PC-3 (cell line): Measurements from ENCODE around the gene PTGES2. TPM values are rescaled to one million over a fixed set of nuclear protein-coding genes. Genes with fewer than 3 reads are reported as not detected.
"Not testable (repeated sequence)": the region's sequence is repeated elsewhere in the genome, so short reads cannot be mapped to it uniquely, and the experiment has no call there.

Source experiments
- ATAC-seq: fragments of 200-7000 bp; cut with Tn5 transposase; 2 replicates; pipeline ENCODE4 v1.9.1; 2020; ENCODE audit warnings: mild to moderate bottlenecking, moderate library complexity
- BruUV-seq: library from RNA; stranded (reverse); fragments of 400-500 nt; replicated peaks from 2 replicates; lab custom pipeline; 2021; lab: Mats Ljungman, UMichigan
- CTCF ChIA-PET: fragments of 300-600 bp; sonication (Branson Sonifier 250); formaldehyde crosslinking; loops from one replicate; lab custom pipeline; 2022; ENCODE audit warnings: antibody characterized with exemption; lab: Charles Lee
- POLR2A ChIA-PET: fragments of 300-600 bp; sonication (Branson Sonifier 250); formaldehyde crosslinking; loops from one replicate; lab custom pipeline; 2022; ENCODE audit warnings: antibody characterized with exemption; ENCODE audit not compliant: unreplicated experiment; lab: Charles Lee
- DNase-seq: peaks from one replicate; pipeline ENCODE4 v3.0.0-alpha.2; 2015
- H2AFZ ChIP-seq: fragments of 300-600 bp; sonication (generic); 2 replicates; pipeline ENCODE4 v1.6.0; 2016; ENCODE audit warnings: antibody characterized with exemption, low read length
- H3F3A ChIP-seq: fragments of 300-600 bp; sonication (generic); one replicate; pipeline ENCODE4 v1.6.0; 2017; ENCODE audit warnings: antibody characterized with exemption, low read length, control low read depth, mild to moderate bottlenecking; ENCODE audit not compliant: unreplicated experiment
- H3K27ac ChIP-seq: fragments of 300-600 bp; sonication (generic); 2 replicates; pipeline ENCODE4 v1.5.1; 2016; ENCODE audit warnings: mild to moderate bottlenecking, low read length
- H3K27me3 ChIP-seq: fragments of 300-600 bp; sonication (generic); 2 replicates; pipeline ENCODE4 v1.6.1; 2016; ENCODE audit warnings: low read length, mixed read lengths
- H3K36me3 ChIP-seq: fragments of 300-600 bp; sonication (generic); 2 replicates; pipeline ENCODE4 v1.6.1; 2016; ENCODE audit warnings: low read depth, mixed run types, low read length, mixed read lengths
- H3K4me1 ChIP-seq: fragments of 300-600 bp; sonication (generic); 2 replicates; pipeline ENCODE4 v1.5.1; 2016; ENCODE audit warnings: low read length; ENCODE audit not compliant: insufficient read depth
- H3K4me2 ChIP-seq: fragments of 300-600 bp; sonication (generic); 2 replicates; pipeline ENCODE4 v1.6.0; 2016; ENCODE audit warnings: low read length
- H3K4me3 ChIP-seq: fragments of 300-600 bp; sonication (generic); 2 replicates; pipeline ENCODE4 v1.5.1; 2016; ENCODE audit warnings: mild to moderate bottlenecking, low read length, mixed read lengths
- H3K79me2 ChIP-seq: fragments of 300-600 bp; sonication (generic); 2 replicates; pipeline ENCODE4 v1.6.1; 2017; ENCODE audit warnings: low read length, mixed read lengths
- H3K9ac ChIP-seq: fragments of 300-600 bp; sonication (generic); 2 replicates; pipeline ENCODE4 v1.6.0; 2016; ENCODE audit warnings: mild to moderate bottlenecking, low read length
- H3K9me2 ChIP-seq: fragments of 300-600 bp; sonication (generic); replicated peaks from 2 replicates; pipeline ENCODE4 v1.6.1; 2016; ENCODE audit warnings: mixed run types, low read length, mixed read lengths
- H3K9me3 ChIP-seq: fragments of 300-600 bp; sonication (generic); 2 replicates; pipeline ENCODE4 v1.6.1; 2016; ENCODE audit warnings: low read length, mixed read lengths
- H4K20me1 ChIP-seq: fragments of 300-600 bp; sonication (generic); 2 replicates; pipeline ENCODE4 v1.6.1; 2016; ENCODE audit warnings: low read length, mixed read lengths
- CTCF ChIP-seq: fragments of 300-600 bp; sonication (generic); conservative IDR thresholded peaks from 2 replicates; pipeline ENCODE4 v1.5.1; 2017; ENCODE audit warnings: antibody characterized with exemption, low read depth, mild to moderate bottlenecking, low read length
- EZH2 ChIP-seq: fragments of 300-600 bp; sonication (generic); IDR thresholded peaks from one replicate; pipeline ENCODE4 v1.6.1; 2017; ENCODE audit warnings: antibody characterized with exemption, mild to moderate bottlenecking, low read length; ENCODE audit not compliant: unreplicated experiment
- EZH2phosphoT487 ChIP-seq: fragments of 300-600 bp; sonication (generic); IDR thresholded peaks from 2 replicates; pipeline ENCODE4 v1.6.1; 2018; ENCODE audit warnings: mild to moderate bottlenecking, antibody characterized with exemption, low read length, borderline replicate concordance
- intact Hi-C: fragments of 100-400 bp; cut with micrococcal nuclease; formaldehyde crosslinking; loops from 2 replicates; pipeline ENCODE4 v1.9.0; 2023
- total RNA-seq: library from RNA; depleted of rRNA; stranded (reverse); fragments of >200 nt; gene quantifications from 2 replicates; pipeline ENCODE4 v1.2.3, GENCODE V29; 2014

PTGES2 gene
- total RNA-seq, 1 experiment from 2014 or later = 258 TPM

DNA sequence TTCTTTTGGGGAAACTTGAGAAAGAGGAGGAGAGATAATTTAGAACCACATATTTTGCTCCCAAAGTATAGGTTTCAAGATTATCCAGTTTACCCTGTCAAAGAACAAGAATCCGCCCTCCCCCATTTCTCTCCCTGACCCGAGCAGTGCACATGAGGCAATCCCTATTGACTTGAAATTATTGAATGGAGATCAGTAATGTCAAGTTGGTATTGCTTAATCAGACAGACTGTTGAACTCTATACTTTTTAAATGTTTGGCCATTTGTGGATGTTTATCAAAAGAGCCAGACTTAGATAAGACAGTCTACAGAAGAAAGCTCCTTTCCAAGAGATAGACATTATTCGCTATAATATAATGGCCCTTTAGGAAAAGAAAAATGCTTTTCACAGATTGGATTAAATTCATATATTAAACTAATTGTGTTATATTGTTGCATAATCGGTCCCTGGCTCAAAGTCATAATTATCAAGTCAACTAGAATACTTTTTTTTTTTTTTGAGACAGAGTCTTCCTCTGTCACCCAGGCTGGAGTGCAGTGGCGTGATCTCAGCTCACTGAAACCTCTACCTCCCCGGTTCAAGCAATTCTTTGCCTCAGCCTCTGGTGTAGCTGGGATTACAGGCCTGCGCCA is 54.2 kb downstream of the PTGES2 start:
- CTCF ChIA-PET = interaction anchor here (1.5 kb wide), 1 partner anchor 44 kb away, joined by 3 read pairs; no protein-coding TSS in a partner anchor
- DNase-seq (no peak), ATAC-seq (no peak)
- Histone ChIP-seq H3K79me2 (peaks cover 90% of the 10 kb centered on the region), H3K4me1 (peaks cover 32% of the 10 kb centered on the region), H3K36me3 (no peaks in the 10 kb centered on the region), H3K27me3 (no peaks in the 10 kb centered on the region), H2AFZ (no peak overlapping the region), H3K9me2 (no peaks in the 10 kb centered on the region), H3K4me2 (peak overlapping the region; percentile 68; the same call in 1 of the 2 replicates), H4K20me1 (no peaks in the 10 kb centered on the region), H3F3A (peaks cover 7% of the 10 kb centered on the region), H3K9me3 (no peaks in the 10 kb centered on the region), H3K27ac (peak overlapping the region; percentile 61), H3K9ac (no peak overlapping the region), H3K4me3 (no peak overlapping the region)
- BruUV-seq = no TSS peak
- intact Hi-C loops = no loop called here
- POLR2A ChIA-PET = interaction anchor here (0.8 kb wide), 1 partner anchor 12 kb away, joined by 6 read pairs; no protein-coding TSS in a partner anchor
- TF ChIP-seq EZH2phosphoT487 (no peak), EZH2 (no peak), CTCF (no peak)

GRCh38 chr9:128072144-128073021 is 55.1 kb downstream of the PTGES2 start:
- no peak overlapping the region for H2AFZ ChIP-seq
- peaks cover 7% of the 10 kb centered on the region for H3F3A ChIP-seq
- no peak for ATAC-seq
- no TSS peak for BruUV-seq
- H3K4me1 ChIP-seq = peaks cover 23% of the 10 kb centered on the region
- no peaks in the 10 kb centered on the region for H3K36me3 ChIP-seq
- POLR2A ChIA-PET = interaction anchor here (0.6 to 0.8 kb wide), 3 partner anchors 13 to 1953 kb away, joined by 3 to 6 read pairs (median 3); no protein-coding TSS in a partner anchor
- H3K4me3 ChIP-seq = peak overlapping the region; percentile 10; the same call in 1 of the 2 replicates
- CTCF ChIA-PET = interaction anchor here (1.5 kb wide), 1 partner anchor 45 kb away, joined by 3 read pairs; no protein-coding TSS in a partner anchor
- no peaks in the 10 kb centered on the region for H3K9me2 ChIP-seq
- intact Hi-C loops = no loop called here
- TF ChIP-seq EZH2phosphoT487 = no peak
- no peak for TF ChIP-seq CTCF
- no peak for TF ChIP-seq EZH2
- DNase-seq = peak; percentile 84
- no peaks in the 10 kb centered on the region for H4K20me1 ChIP-seq
- no peaks in the 10 kb centered on the region for H3K27me3 ChIP-seq
- peak overlapping the region; percentile 67 for H3K27ac ChIP-seq
- peak overlapping the region; percentile 68 for H3K4me2 ChIP-seq
- H3K9ac ChIP-seq = no peak overlapping the region; the same call in 1 of the 2 replicates
- no peaks in the 10 kb centered on the region for H3K9me3 ChIP-seq
- peaks cover 83% of the 10 kb centered on the region for H3K79me2 ChIP-seq

GRCh38 chr9:128071475-128071874 is 56.1 kb downstream of the PTGES2 start:
- Histone ChIP-seq H3K4me1 (peaks cover 28% of the 10 kb centered on the region), H3K79me2 (peaks cover 80% of the 10 kb centered on the region), H3K27ac (peak overlapping the region; percentile 67), H3K4me2 (peak overlapping the region; percentile 68; the same call in 1 of the 2 replicates)
- POLR2A ChIA-PET, H4K20me1 ChIP-seq, intact Hi-C loops, BruUV-seq, DNase-seq, H3F3A ChIP-seq, H3K9ac ChIP-seq, H3K4me3 ChIP-seq, H3K27me3 ChIP-seq, H2AFZ ChIP-seq, CTCF ChIA-PET, H3K36me3 ChIP-seq, H3K9me3 ChIP-seq, H3K9me2 ChIP-seq, ATAC-seq: not testable (repeated sequence)
